ENCODE measurements around the gene FKBP11.

Gene FKBP11

GRCh38 chr12:48873096-48873495 is 52.2 kb downstream of the FKBP11 start:
- in situ Hi-C loops (cut with HindIII; ENCODE audit: low sequenced_read_pairs) = no loop called here
- no peak overlapping the region for H3K4me3 ChIP-seq (ENCODE audit: low read depth, low read length)
- DNase-seq (ENCODE audit: low read depth) = no peak
- TF ChIP-seq CTCF (IDR thresholded peaks at IDR 0.05; ENCODE audit: low read depth, low read length, missing control alignments) = no peak

Measured in astrocyte of the cerebellum (primary cell).